GM21447 (cell line): Measurements from ENCODE around the gene CLTCL1.
"Not testable (repeated sequence)": the region's sequence is repeated elsewhere in the genome, so short reads cannot be mapped to it uniquely, and the experiment has no call there.

Source experiments
- ATAC-seq: cut with Tn5 transposase; IDR thresholded peaks from one replicate; pipeline ENCODE4 v1.9.1; 2021; ENCODE audit not compliant: unreplicated experiment

Gene CLTCL1

GRCh38 chr22:19291218-19291579 is 320 bp downstream of the CLTCL1 start:
- ATAC-seq, result no peak

GRCh38 chr22:19290400-19291217 is 910 bp downstream of the CLTCL1 start:
- no peak for ATAC-seq

GRCh38 chr22:19289475-19290161 is 1.9 kb downstream of the CLTCL1 start:
- no peak for ATAC-seq

- no peak for ATAC-seq
Observed at GRCh38 chr22:19287889-19288288, 3.6 kb downstream of the CLTCL1 start.

DNA sequence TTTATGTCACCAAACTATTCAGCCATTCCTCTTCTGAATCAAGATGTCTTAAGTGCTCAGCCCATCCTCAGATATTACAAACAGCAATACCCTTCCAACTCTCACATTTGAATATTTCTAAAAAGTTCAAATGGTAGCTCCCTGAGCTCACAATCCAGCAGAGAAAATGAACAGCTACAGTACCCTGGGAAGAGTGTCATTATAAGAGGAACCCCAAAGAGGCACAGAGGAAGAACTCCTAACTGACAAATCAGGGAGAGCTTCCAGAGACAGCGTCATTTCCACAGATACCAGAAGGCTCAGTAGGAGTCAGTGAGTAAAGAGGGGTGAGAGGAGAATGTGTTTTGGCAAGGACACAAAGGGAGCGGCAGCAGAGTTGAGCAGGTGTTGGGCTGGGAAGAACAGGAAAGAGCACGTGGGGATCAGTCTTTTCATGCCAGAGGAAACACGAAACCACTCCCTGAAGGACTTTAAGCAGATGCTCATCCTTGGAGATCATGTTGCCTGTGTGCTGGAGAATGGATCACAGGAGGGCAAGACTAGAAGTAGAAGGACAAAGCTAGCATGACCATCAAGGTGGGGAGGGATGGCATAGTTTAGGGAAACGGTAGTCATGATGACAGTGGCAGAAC is 4.3 kb downstream of the CLTCL1 start:
- ATAC-seq, result no peak

DNA sequence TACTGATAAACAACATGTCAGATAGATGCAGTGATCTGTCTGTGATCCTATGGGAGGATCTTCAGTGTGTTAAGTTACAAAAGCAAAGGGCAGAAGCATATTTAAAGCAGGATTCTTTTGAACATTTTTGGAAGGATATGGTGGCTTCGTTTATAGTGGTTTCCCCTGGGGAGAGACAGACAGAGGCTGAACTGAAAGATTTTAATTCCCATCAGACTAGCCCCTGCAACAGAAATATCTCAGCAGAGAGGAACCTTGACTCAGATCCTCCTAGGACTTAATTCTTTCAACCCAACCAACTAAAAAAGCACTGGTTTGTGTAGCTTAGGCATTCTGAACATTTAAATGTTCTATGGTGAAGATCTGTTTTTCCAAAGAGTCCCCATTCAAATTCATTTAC is 5.7 kb downstream of the CLTCL1 start:
- no peak for ATAC-seq

DNA sequence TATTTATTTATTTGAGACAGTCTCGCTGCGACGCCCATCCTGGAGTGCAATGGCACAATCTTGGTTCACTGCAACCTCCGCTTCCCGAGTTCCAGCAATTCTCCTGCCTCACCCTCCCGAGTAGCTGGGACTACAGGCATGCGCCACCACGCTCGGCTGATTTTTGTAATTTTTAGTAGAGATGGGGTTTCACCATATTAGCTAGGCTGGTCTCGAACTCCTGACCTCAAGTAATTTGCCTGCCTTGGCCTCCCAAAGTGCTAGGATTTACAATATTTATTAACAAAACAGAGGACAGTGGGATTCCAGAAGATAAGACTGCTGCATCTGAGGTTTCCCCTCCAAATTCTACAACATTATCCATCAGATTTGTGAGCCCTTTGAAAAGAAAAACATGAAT is 12.4 kb downstream of the CLTCL1 start:
- ATAC-seq, result not testable (repeated sequence)

DNA sequence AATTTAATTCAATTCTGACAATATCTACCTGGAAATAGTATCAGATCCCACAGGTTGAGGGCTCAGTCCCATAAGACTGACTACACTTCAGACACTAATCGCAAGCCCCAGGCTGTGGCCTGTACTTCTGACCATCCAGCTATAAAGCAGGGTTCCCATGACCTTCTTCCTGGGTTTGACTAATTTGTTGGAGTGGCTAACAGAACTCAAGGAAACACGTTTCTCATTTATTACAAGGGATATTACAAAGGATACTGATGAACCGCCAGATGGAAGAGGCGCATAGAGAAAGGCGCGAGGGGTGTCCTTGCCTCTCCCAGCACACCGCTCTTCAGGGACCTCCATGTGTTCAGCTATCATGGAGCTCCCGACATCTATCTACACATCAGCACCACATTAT is 13.7 kb downstream of the CLTCL1 start:
- no peak for ATAC-seq

- no peak for ATAC-seq
Observed at GRCh38 chr22:19275919-19276600, 15.5 kb downstream of the CLTCL1 start.

DNA sequence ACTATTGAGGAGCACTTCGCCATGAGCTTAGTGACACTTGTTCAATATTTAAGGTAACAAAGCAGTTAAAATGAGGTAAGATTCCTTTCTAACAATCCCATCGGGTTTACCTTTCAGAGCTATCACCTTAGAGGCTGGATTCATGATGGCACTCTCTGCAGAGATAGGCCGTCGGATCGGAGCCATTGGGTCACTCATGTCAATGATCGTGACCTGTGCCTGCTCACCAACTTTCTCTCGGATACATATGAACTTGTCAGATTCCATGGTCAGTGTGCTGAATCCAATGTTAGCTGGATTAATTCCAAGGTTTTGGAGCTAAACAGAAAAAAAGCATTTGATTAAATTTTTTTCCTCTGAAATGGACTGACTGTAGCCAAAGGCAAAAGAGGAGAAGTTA is 16.0 kb downstream of the CLTCL1 start:
- no peak for ATAC-seq

DNA sequence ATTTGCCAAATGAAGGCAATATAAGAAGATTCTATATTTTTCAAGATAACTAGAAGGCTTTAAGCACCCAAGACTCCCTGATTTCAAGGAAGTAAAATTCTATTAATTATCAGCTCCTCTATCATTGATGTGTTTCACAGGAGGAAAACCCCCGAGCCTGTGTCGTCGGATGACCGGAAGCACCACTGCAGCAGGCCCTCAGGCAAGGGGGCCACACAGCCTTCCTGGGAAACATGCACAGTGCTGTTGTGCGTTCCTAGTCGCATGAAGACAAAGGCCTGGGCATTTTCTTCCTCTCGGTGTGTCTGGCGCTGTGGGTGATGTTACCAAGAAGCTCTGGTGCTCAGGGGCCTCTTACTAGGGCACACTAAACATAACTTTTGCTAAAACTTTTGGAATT is 16.4 kb downstream of the CLTCL1 start:
- ATAC-seq, result no peak

GRCh38 chr22:19271856-19272535 is 19.5 kb downstream of the CLTCL1 start:
- no peak for ATAC-seq

- ATAC-seq, result no peak
Observed at GRCh38 chr22:19271273-19271855, 20.2 kb downstream of the CLTCL1 start.

DNA sequence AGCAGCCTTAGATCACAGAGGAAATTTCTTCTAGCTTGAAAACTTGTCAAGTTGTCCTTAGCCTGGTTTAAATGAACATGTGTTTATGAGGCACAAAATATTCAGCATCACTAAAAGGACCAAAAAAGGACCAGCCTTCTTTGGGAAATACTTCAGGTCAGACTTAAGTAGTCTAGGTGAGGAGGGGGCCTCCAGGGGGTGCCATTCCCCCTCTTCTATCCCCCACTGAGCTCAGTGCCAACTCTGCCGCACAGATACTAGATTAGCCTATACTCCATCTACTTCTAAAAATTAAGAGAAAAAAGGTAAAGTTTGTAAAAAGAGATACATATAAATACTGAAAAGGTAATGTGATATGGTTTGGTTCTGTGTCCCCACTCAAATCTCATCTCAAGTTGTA is 20.6 kb downstream of the CLTCL1 start:
- no peak for ATAC-seq

DNA sequence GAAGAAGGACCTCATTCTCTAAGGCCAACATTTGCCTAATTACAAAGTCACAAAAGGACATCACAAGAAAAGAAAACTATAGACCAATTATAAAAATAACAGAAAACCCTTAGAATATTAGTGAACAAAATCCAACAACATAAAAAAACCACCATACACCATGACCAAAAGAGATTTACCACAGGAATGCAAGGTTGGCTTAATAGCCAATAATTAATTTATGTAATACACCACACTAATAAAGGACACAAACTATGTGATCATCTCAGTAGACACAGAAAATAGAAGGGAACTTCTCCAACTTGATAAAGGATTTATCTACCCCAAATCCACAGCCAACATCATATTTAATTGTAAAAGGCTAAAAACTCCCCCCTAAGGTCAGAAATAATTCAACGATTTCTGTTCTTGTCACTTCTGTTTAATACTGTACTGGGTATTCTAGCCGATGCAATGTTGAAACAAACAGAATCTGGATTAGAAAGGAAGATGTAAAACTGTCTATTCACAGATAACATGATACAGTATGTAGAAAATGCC is 24.9 kb downstream of the CLTCL1 start:
- no peak for ATAC-seq

- no peak for ATAC-seq
Observed at GRCh38 chr22:19265779-19266178, 25.7 kb downstream of the CLTCL1 start.

- ATAC-seq, result no peak
Observed at GRCh38 chr22:19260804-19261203, 30.7 kb downstream of the CLTCL1 start.

- no peak for ATAC-seq
Observed at GRCh38 chr22:19260194-19260593, 31.3 kb downstream of the CLTCL1 start.

GRCh38 chr22:19258968-19259288 is 32.6 kb downstream of the CLTCL1 start:
- not testable (repeated sequence) for ATAC-seq

GRCh38 chr22:19258371-19258770 is 33.1 kb downstream of the CLTCL1 start:
- ATAC-seq, result no peak
